Transverse colon (tissue), 4 donors: Measurements from ENCODE around the gene KRT14.

Experiments
- CTCF ChIP-seq, 5 experiments: fragments of 200-600 bp in 3 of 5; fragments of 450-650 bp in 2 of 5; sonication (generic) in 3 of 5; IDR thresholded peaks; 1 replicate in 2 of 5; 2 replicates in 3 of 5; pipeline ENCODE4 v1.5.1; 2016 to 2017; ENCODE audit warnings: antibody characterized with exemption in 5 of 5, inconsistent platforms in 3 of 5, mild to moderate bottlenecking in 2 of 5, moderate library complexity in 1 of 5
- EP300 ChIP-seq: sonication (generic); formaldehyde crosslinking; IDR thresholded peaks from one replicate; pipeline ENCODE4 v1.6.1; 2017; ENCODE audit warnings: antibody characterized with exemption, low read depth
- POLR2A ChIP-seq: fragments of 450-650 bp; IDR thresholded peaks from one replicate; pipeline ENCODE4 v1.6.1; 2016; ENCODE audit warnings: antibody characterized with exemption, mild to moderate bottlenecking, moderate library complexity
- POLR2AphosphoS5 ChIP-seq, 3 donors: sonication (generic); formaldehyde crosslinking; IDR thresholded peaks; one replicate each; pipeline ENCODE4 v1.6.1; 2016; ENCODE audit warnings: antibody characterized with exemption in 3 of 3

GRCh38 chr17:41532947-41533570 is 53.6 kb downstream of the KRT14 start:
- TF ChIP-seq EP300 (no peak), CTCF (IDR thresholded peaks at IDR 0.05) (no peak), POLR2A (no peak), POLR2AphosphoS5 (IDR thresholded peaks at IDR 0.05) (no peak)
